NT2/D1 (cell line): Measurements from ENCODE around the gene CACNA2D2.

Experiments used
- SUZ12 ChIP-seq: IDR thresholded peaks from 2 replicates; pipeline ENCODE4 v1.6.1; 2011; ENCODE audit not compliant: insufficient read length, insufficient read depth; ENCODE audit errors: extremely low read depth
- YY1 ChIP-seq: IDR thresholded peaks from 2 replicates; pipeline ENCODE4 v1.6.1; 2011; ENCODE audit not compliant: insufficient read length, insufficient read depth
- ZNF274 ChIP-seq: IDR thresholded peaks from 2 replicates; pipeline ENCODE4 v1.6.1; 2011; ENCODE audit warnings: mild to moderate bottlenecking, low read depth, low read length

GRCh38 chr3:50523279-50523811, 19.9 kb upstream of the CACNA2D2 start:
- TF ChIP-seq SUZ12 (no peak), ZNF274 (no peak), YY1 (no peak)
